K562 (cell line): ENCODE data around the gene FERD3L. TPM values are rescaled to one million over a fixed set of nuclear protein-coding genes. Genes with fewer than 3 reads are reported as not detected.

Experiments
- ATAC-seq: fragments of 200-7000 bp; cut with Tn5 transposase; 3 replicates; pipeline ENCODE4 v1.9.1; 2020; ENCODE audit warnings: moderate library complexity
- BruUV-seq: library from RNA; stranded (reverse); fragments of 400-500 nt; replicated peaks from 2 replicates; lab custom pipeline; 2021; lab: Mats Ljungman, UMichigan
- CTCF ChIA-PET: fragments of 300-600 bp; formaldehyde crosslinking; extraction: SDS; loops from one replicate; lab custom pipeline; 2021; ENCODE audit warnings: low intra/inter-chr PET ratio; lab: Yijun Ruan, JAX
- POLR2A ChIA-PET: fragments of 300-600, 350-650 bp; sonication (Branson Sonifier 250); formaldehyde crosslinking; extraction: SDS; loops from one replicate; lab custom pipeline; 2021; ENCODE audit warnings: antibody characterized with exemption, inconsistent platforms; lab: Yijun Ruan, JAX
- DNase-seq, 4 experiments: peaks; one replicate each; pipeline versions ENCODE4 v3.0.0 to v3.0.0-alpha.2; 2011 to 2018; ENCODE audit warnings: low spot score in 3 of 4, mixed read lengths in 3 of 4; ENCODE audit errors: extremely low read depth in 1 of 4
- FAIRE-seq: peaks from 2 replicates; lab custom pipeline; 2011; peaks lifted over from hg19 to GRCh38; lab: Jason Lieb, UNC
- H2AFZ ChIP-seq: 2 replicates; pipeline ENCODE4 v1.6.0; 2011; ENCODE audit warnings: low read depth, low read length, control low read depth, inconsistent platforms
- H3K27ac ChIP-seq: fragments of 200-600 bp; 3 replicates; pipeline ENCODE4 v1.8.0; 2011; ENCODE audit warnings: low read depth, mild to moderate bottlenecking, control low read depth, inconsistent platforms, low read length, moderate library complexity, mixed read lengths; ENCODE audit errors: extremely low read depth
- H3K27me3 ChIP-seq, 2 experiments: fragments of 300-600 bp in 1 of 2; 2 replicates in 1 of 2; 3 replicates in 1 of 2; pipeline versions ENCODE4 v1.6.0 to v1.8.0; 2011; ENCODE audit warnings: inconsistent platforms in 2 of 2, low read length in 2 of 2, mild to moderate bottlenecking in 1 of 2, mixed read lengths in 1 of 2, moderate library complexity in 1 of 2; ENCODE audit not compliant: control insufficient read depth in 2 of 2, insufficient read depth in 2 of 2
- H3K36me3 ChIP-seq: fragments of 300-600 bp; 3 replicates; pipeline ENCODE4 v1.8.0; 2011; ENCODE audit warnings: mild to moderate bottlenecking, low read length, inconsistent platforms; ENCODE audit not compliant: control insufficient read depth, insufficient read depth
- H3K4me1 ChIP-seq, 2 experiments: fragments of 200-600 bp in 1 of 2; replicated peaks in 1 of 2; 2 replicates in 1 of 2; 3 replicates in 1 of 2; pipeline versions ENCODE4 v1.5.1 to v1.8.0; 2011; ENCODE audit warnings: inconsistent platforms in 2 of 2, low read length in 2 of 2, mild to moderate bottlenecking in 1 of 2, mixed read lengths in 1 of 2, moderate library complexity in 1 of 2; ENCODE audit not compliant: control insufficient read depth in 2 of 2, insufficient read depth in 2 of 2
- H3K4me2 ChIP-seq: 2 replicates; pipeline ENCODE4 v1.6.1; 2011; ENCODE audit warnings: low read length, control low read depth, inconsistent platforms, mixed read lengths; ENCODE audit not compliant: insufficient read depth
- H3K4me3 ChIP-seq: fragments of 200-600 bp; sonication (generic), shearing (Covaris generic); 2 replicates; pipeline ENCODE4 v1.5.1; 2016; ENCODE audit warnings: control low read depth, inconsistent platforms
- H3K79me2 ChIP-seq: fragments of 200-600 bp; 3 replicates; pipeline ENCODE4 v1.8.0; 2011; ENCODE audit warnings: low read length, inconsistent platforms; ENCODE audit not compliant: control insufficient read depth, insufficient read depth
- H3K9ac ChIP-seq, 2 experiments: 2 replicates each; pipeline versions ENCODE4 v1.6.0 to v1.6.1; 2011; ENCODE audit warnings: low read depth in 2 of 2, low read length in 2 of 2, control low read depth in 1 of 2, inconsistent platforms in 1 of 2, mild to moderate bottlenecking in 1 of 2, mixed read lengths in 1 of 2; ENCODE audit not compliant: insufficient read depth in 1 of 2
- H3K9me1 ChIP-seq: one replicate; pipeline ENCODE4 v1.6.0; 2011; ENCODE audit warnings: inconsistent platforms, mild to moderate bottlenecking, low read length, moderate library complexity; ENCODE audit not compliant: control insufficient read depth, insufficient read depth
- H3K9me3 ChIP-seq: replicated peaks from 2 replicates; pipeline ENCODE4 v1.5.1; 2011; ENCODE audit warnings: low read depth, low read length, inconsistent platforms; ENCODE audit not compliant: control insufficient read depth, insufficient read depth
- H4K20me1 ChIP-seq: replicated peaks from 2 replicates; pipeline ENCODE4 v1.6.1; 2011; ENCODE audit warnings: low read length, inconsistent platforms, mixed read lengths; ENCODE audit not compliant: control insufficient read depth, insufficient read depth
- ARID1B ChIP-seq: fragments of 450-650 bp; IDR thresholded peaks from 2 replicates; pipeline ENCODE4 v1.6.1; 2016; ENCODE audit warnings: antibody characterized with exemption, mild to moderate bottlenecking, inconsistent platforms
- BRD4 ChIP-seq: fragments of 200-600 bp; sonication (generic); IDR thresholded peaks from 2 replicates; pipeline ENCODE4 v1.6.1; 2017; ENCODE audit warnings: inconsistent platforms
- BRF1 ChIP-seq: IDR thresholded peaks from 3 replicates; pipeline ENCODE4 v1.6.1; 2011; ENCODE audit warnings: borderline replicate concordance, mild to moderate bottlenecking; ENCODE audit not compliant: insufficient read length; ENCODE audit errors: extremely low read depth
- C11orf30 ChIP-seq: fragments of 450-650 bp; IDR thresholded peaks from 2 replicates; pipeline ENCODE4 v1.6.1; 2016; ENCODE audit warnings: low read depth, mild to moderate bottlenecking
- HMG20A ChIP-seq: fragments of 450-650 bp; formaldehyde crosslinking; conservative IDR thresholded peaks from 2 replicates; pipeline ENCODE4 v1.4.0; 2020; ENCODE audit warnings: mild to moderate bottlenecking, mixed read lengths
- IRF2 ChIP-seq: sonication (generic); formaldehyde crosslinking; IDR thresholded peaks from 2 replicates; pipeline ENCODE4 v1.8.1; 2022; ENCODE audit warnings: mild to moderate bottlenecking, missing genetic modification reagents
- MBD2 ChIP-seq: sonication (generic); IDR thresholded peaks from 2 replicates; pipeline ENCODE4 v1.6.1; 2016; ENCODE audit warnings: low read depth, borderline replicate concordance
- NELFE ChIP-seq: IDR thresholded peaks from 2 replicates; pipeline ENCODE4 v1.6.1; 2011; ENCODE audit warnings: mild to moderate bottlenecking; ENCODE audit not compliant: insufficient read depth, insufficient read length
- PHB ChIP-seq: fragments of 250-450 bp; sonication (Bioruptor Pico); IDR thresholded peaks from 2 replicates; pipeline ENCODE4 v1.5.0; 2021
- RAD21 ChIP-seq, 2 experiments: fragments of 250-450 bp in 1 of 2; fragments of 450-650 bp in 1 of 2; sonication (Bioruptor Pico) in 1 of 2; formaldehyde crosslinking in 1 of 2; IDR thresholded peaks in 1 of 2; conservative IDR thresholded peaks in 1 of 2; 2 replicates each; pipeline versions ENCODE4 v1.4.0 to v1.8.0; 2020 to 2022; ENCODE audit warnings: mild to moderate bottlenecking in 2 of 2, moderate library complexity in 1 of 2
- SAP30 ChIP-seq: fragments of 200-600 bp; sonication (generic); IDR thresholded peaks from 2 replicates; pipeline ENCODE4 v1.6.1; 2012; ENCODE audit warnings: borderline replicate concordance, low read depth, mild to moderate bottlenecking, moderate library complexity, low read length, control low read depth, inconsistent platforms; ENCODE audit not compliant: insufficient read depth, poor library complexity, severe bottlenecking
- TCF3 ChIP-seq: sonication (generic); formaldehyde crosslinking; IDR thresholded peaks from 2 replicates; pipeline ENCODE4 v1.4.0; 2020; ENCODE audit warnings: mild to moderate bottlenecking, missing genetic modification reagents
- ZNF174 ChIP-seq: fragments of 250-450 bp; sonication (Bioruptor Pico); IDR thresholded peaks from 2 replicates; pipeline ENCODE4 v1.4.0; 2020; ENCODE audit warnings: mild to moderate bottlenecking
- ZNF253 ChIP-seq: fragments of 250-450 bp; sonication (Bioruptor Pico); conservative IDR thresholded peaks from 2 replicates; pipeline ENCODE4 v1.6.1; 2021; ENCODE audit warnings: mild to moderate bottlenecking
- ZNF507 ChIP-seq: conservative IDR thresholded peaks from 2 replicates; pipeline ENCODE4 v1.6.1; 2017; ENCODE audit warnings: missing genetic modification characterization, missing compliant biosample characterization
- ZNF695 ChIP-seq: fragments of 450-650 bp; formaldehyde crosslinking; IDR thresholded peaks from 2 replicates; pipeline ENCODE4 v1.4.0; 2020; ENCODE audit warnings: mild to moderate bottlenecking, moderate library complexity
- WGBS: fragments of 100-300 bp; shearing (Covaris generic); methylation state at CpG from one replicate; pipeline ENCODE4 v1.1.6; 2016; ENCODE audit warnings: low coverage, mixed read lengths; ENCODE audit not compliant: insufficient coverage; ENCODE audit errors: missing lambda C conversion rate; 5-methylcytosine and 5-hydroxymethylcytosine counted together
- in situ Hi-C: fragments of 300-500 bp; cut with MboI; formaldehyde crosslinking; loops from 4 replicates; pipeline ENCODE4 v1.15.0; 2018; ENCODE audit warnings: inconsistent platforms, mixed read lengths
- intact Hi-C: fragments of 100-400 bp; cut with micrococcal nuclease; formaldehyde crosslinking; loops from 2 replicates; pipeline ENCODE4 v1.14.2; 2022
- polyA plus RNA-seq, 8 experiments: library from polyadenylated mRNA; depleted of rRNA in 4 of 8; stranded (reverse) in 5 of 8; unstranded in 3 of 8; fragments of >200 nt; fragmentation: Nextera tagmentation in 2 of 8; fragmentation: Illumina TruSeq in 1 of 8; extraction: Ambion mirVana in 2 of 8; extraction: Trizol in 1 of 8; gene quantifications; 2 replicates each; pipeline versions ENCODE4 v1.2.1 to v1.2.3, GENCODE V29; 2011 to 2014; ENCODE audit warnings: inconsistent platforms in 1 of 8, missing spikeins in 1 of 8
- total RNA-seq, 7 experiments: library from RNA; depleted of rRNA in 6 of 7; stranded (reverse); fragments of >200 nt in 6 of 7; fragmentation: Illumina TruSeq in 2 of 7; extraction: Trizol in 2 of 7; gene quantifications; 2 replicates each; pipeline versions ENCODE4 v1.2.1 to v1.2.3, GENCODE V29; 2011 to 2021; ENCODE audit warnings: low replicate concordance in 1 of 7
- TF ChIP-seq, protein P1 (sequence below): fragments of 200-800 bp; sonication (Bioruptor generic); IDR thresholded peaks from 2 replicates; pipeline ENCODE4 v1.6.1; 2017; ENCODE audit warnings: missing genetic modification characterization, missing compliant biosample characterization
- TF ChIP-seq, protein P2 (sequence below): IDR thresholded peaks from 3 replicates; pipeline ENCODE4 v1.6.1; 2011; ENCODE audit warnings: borderline replicate concordance, mild to moderate bottlenecking, moderate library complexity; ENCODE audit not compliant: insufficient read length; ENCODE audit errors: extremely low read depth

FERD3L gene
- total and polyA plus RNA-seq, 9 of the 15 experiments (the other 6 are each of a cell fraction or from before 2014, with no cell fraction given) = not detected

DNA sequence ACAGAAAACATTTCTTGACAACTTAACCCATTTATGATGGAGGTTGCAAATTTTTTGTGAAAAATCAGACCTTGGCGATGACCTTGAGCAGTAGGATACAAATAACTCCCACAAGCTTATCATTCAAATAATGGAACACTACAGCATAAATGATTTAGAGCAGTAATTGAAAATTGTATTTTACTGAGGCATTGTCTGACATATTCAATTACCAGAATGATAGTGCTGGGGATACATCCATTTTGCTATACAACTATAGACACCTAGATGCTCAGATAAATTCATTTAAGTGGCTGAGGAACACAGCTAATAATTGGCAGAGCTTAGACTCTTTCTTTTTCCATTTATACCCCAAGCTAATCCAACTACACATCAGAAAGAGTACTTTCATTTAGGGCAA lies 46.7 kb downstream of the FERD3L start:
- no peaks in the 10 kb centered on the region for H3K36me3 ChIP-seq
- no TSS peak for BruUV-seq
- H3K27me3 ChIP-seq = no peaks in the 10 kb centered on the region
- no peaks in the 10 kb centered on the region for H3K4me1 ChIP-seq
- no peak for FAIRE-seq
- intact Hi-C loops = no loop called here
- TF ChIP-seq RAD21 (CRISPR knock-in tag; conservative IDR thresholded peaks at IDR 0.05 in 1 of 2, IDR thresholded peaks at IDR 0.05 in 1 of 2) (no peak), ZNF253 (CRISPR knock-in tag) (no peak), ZNF695 (no peak), TCF3 (CRISPR knock-in tag) (no peak), C11orf30 (no peak), PHB (CRISPR knock-in tag) (no peak), SAP30 (no peak), IRF2 (CRISPR knock-in tag) (no peak), ZNF174 (no peak), ARID1B (no peak), ZNF507 (tag) (no peak), BRD4 (no peak), MBD2 (no peak), BRF1 (no peak), HMG20A (CRISPR knock-in tag) (no peak), NELFE (no peak)
- TF ChIP-seq, protein P1, sequence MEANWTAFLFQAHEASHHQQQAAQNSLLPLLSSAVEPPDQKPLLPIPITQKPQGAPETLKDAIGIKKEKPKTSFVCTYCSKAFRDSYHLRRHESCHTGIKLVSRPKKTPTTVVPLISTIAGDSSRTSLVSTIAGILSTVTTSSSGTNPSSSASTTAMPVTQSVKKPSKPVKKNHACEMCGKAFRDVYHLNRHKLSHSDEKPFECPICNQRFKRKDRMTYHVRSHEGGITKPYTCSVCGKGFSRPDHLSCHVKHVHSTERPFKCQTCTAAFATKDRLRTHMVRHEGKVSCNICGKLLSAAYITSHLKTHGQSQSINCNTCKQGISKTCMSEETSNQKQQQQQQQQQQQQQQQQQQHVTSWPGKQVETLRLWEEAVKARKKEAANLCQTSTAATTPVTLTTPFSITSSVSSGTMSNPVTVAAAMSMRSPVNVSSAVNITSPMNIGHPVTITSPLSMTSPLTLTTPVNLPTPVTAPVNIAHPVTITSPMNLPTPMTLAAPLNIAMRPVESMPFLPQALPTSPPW (CRISPR knock-in tag) = no peak
- TF ChIP-seq, protein P2, sequence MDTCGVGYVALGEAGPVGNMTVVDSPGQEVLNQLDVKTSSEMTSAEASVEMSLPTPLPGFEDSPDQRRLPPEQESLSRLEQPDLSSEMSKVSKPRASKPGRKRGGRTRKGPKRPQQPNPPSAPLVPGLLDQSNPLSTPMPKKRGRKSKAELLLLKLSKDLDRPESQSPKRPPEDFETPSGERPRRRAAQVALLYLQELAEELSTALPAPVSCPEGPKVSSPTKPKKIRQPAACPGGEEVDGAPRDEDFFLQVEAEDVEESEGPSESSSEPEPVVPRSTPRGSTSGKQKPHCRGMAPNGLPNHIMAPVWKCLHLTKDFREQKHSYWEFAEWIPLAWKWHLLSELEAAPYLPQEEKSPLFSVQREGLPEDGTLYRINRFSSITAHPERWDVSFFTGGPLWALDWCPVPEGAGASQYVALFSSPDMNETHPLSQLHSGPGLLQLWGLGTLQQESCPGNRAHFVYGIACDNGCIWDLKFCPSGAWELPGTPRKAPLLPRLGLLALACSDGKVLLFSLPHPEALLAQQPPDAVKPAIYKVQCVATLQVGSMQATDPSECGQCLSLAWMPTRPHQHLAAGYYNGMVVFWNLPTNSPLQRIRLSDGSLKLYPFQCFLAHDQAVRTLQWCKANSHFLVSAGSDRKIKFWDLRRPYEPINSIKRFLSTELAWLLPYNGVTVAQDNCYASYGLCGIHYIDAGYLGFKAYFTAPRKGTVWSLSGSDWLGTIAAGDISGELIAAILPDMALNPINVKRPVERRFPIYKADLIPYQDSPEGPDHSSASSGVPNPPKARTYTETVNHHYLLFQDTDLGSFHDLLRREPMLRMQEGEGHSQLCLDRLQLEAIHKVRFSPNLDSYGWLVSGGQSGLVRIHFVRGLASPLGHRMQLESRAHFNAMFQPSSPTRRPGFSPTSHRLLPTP = no peak
- TF ChIP-seq, all 486 proteins: peak for 0
- no peak overlapping the region for H3K4me2 ChIP-seq
- CTCF ChIA-PET = no interaction called here
- POLR2A ChIA-PET = no interaction called here
- no peak overlapping the region for H3K9ac ChIP-seq
- in situ Hi-C loops = no loop called here
- H3K79me2 ChIP-seq = no peaks in the 10 kb centered on the region
- no peak for ATAC-seq
- H3K9me1 ChIP-seq = no peaks in the 10 kb centered on the region
- no peak for DNase-seq
- 0% methylated on average over 1 of the region's 1 CpG for WGBS
- H3K27ac ChIP-seq = no peak overlapping the region
- H2AFZ ChIP-seq = no peak overlapping the region
- H4K20me1 ChIP-seq = no peaks in the 10 kb centered on the region
- H3K4me3 ChIP-seq = no peak overlapping the region
- no peaks in the 10 kb centered on the region for H3K9me3 ChIP-seq
